Measurements from ENCODE around the gene FAM177A1.

DNA sequence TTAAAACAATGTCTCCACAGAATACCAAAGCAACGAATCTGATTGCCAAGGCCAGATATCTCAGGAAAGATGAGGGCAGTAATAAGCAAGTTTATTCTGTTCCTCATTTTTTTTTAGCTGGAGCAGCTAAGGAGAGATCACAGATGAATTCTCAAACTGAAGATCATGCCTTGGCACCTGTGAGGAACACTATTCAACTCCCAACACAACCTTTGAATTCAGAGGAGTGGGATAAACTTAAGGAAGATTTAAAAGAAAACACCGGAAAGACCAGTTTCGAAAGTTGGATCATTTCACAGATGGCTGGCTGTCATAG is 77.3 kb downstream of the FAM177A1 start:
- TF ChIP-seq CTCF (IDR thresholded peaks at IDR 0.05) (no peak), POLR2AphosphoS5 (IDR thresholded peaks at IDR 0.05; ENCODE audit: low read depth, low read length) (no peak), REST (IDR thresholded peaks at IDR 0.05; ENCODE audit: insufficient read depth in 1 of 2, low read depth in 2 of 2, low read length in 1 of 2) (no peak)
